ENCODE measurements around the gene DGKB. TPM values are rescaled to one million over a fixed set of nuclear protein-coding genes. Genes with fewer than 3 reads are reported as not detected.

The DGKB gene
- polyA plus RNA-seq, 1 donor (not counting 4 experiments of a cell fraction or from before 2014, with no cell fraction given) = 0.01 TPM

GRCh38 chr7:14936554-14936953 is 34.0 kb upstream of the DGKB start:
- no peak overlapping the region for H3K9ac ChIP-seq (ENCODE audit: control insufficient read depth, extremely low read depth, insufficient read depth, low read length)
- FAIRE-seq = no peak
- dilution Hi-C loops (cut with MboI; ENCODE audit: extremely low pct_ligation_motif_present, low sequenced_read_pairs) = no loop called here
- no peak overlapping the region for H3K4me3 ChIP-seq (ENCODE audit: control insufficient read depth in 2 of 3, extremely low read depth in 1 of 3, insufficient read depth in 2 of 3, low read depth in 1 of 3, low read length in 3 of 3)
- H3K9me3 ChIP-seq (ENCODE audit: control insufficient read depth, low read depth, low read length) = no peaks in the 10 kb centered on the region
- H3K9me1 ChIP-seq (ENCODE audit: control insufficient read depth, extremely low read depth, insufficient read depth, low read length) = no peaks in the 10 kb centered on the region
- no peaks in the 10 kb centered on the region for H4K20me1 ChIP-seq (ENCODE audit: control insufficient read depth, extremely low read depth, insufficient read depth, low read length)
- H3K4me1 ChIP-seq (ENCODE audit: control insufficient read depth, extremely low read depth, insufficient read depth, low read length) = no peaks in the 10 kb centered on the region
- H3K27me3 ChIP-seq (ENCODE audit: control insufficient read depth, extremely low read depth, insufficient read depth, low read length) = no peaks in the 10 kb centered on the region
- H3K79me2 ChIP-seq (ENCODE audit: control insufficient read depth, insufficient read depth, low read length) = no peaks in the 10 kb centered on the region
- no peak overlapping the region for H3K27ac ChIP-seq (ENCODE audit: control insufficient read depth, insufficient read depth, low read length)
- no peak for TF ChIP-seq EZH2 (IDR thresholded peaks at IDR 0.05; ENCODE audit: low read length)
- no peak for TF ChIP-seq CTCF (optimal IDR thresholded peaks at IDR 0.05 in 1 of 3, IDR thresholded peaks at IDR 0.05 in 1 of 3, conservative IDR thresholded peaks at IDR 0.05 in 1 of 3; ENCODE audit: extremely low read depth in 1 of 3, insufficient read depth in 2 of 3, low read length in 3 of 3)
- no peak for DNase-seq (ENCODE audit: low read depth, low spot score)
- H3K4me2 ChIP-seq (ENCODE audit: control insufficient read depth, extremely low read depth, insufficient read depth, low read depth, low read length) = no peak overlapping the region
- no peaks in the 10 kb centered on the region for H3K36me3 ChIP-seq (ENCODE audit: control insufficient read depth in 2 of 2, extremely low read depth in 1 of 2, insufficient read depth in 2 of 2, low read length in 2 of 2)
- no peak overlapping the region for H2AFZ ChIP-seq (ENCODE audit: control insufficient read depth, low read length)

DNA sequence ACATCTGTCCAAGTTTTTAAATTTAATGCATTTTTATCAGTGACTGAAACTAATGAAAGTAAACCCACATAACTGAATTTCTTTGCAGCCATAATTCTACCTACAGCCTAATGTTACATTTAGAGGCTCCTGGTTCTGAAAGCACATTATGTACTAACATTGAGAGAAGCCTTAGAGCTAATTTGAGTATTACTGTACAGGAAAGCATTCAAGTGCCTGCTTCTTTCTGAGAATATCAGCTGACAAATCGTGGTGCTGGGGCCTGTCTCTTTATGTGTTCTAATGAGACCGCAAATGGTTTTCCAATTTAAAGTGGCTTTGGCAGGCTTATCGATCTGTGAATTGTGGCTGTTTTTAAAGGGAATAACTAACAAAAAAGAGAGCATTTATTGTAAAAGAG is 32.3 kb upstream of the DGKB start:
- no peaks in the 10 kb centered on the region for H3K27me3 ChIP-seq (ENCODE audit: control insufficient read depth, extremely low read depth, insufficient read depth, low read length)
- no peaks in the 10 kb centered on the region for H3K4me1 ChIP-seq (ENCODE audit: control insufficient read depth, extremely low read depth, insufficient read depth, low read length)
- no peak overlapping the region for H2AFZ ChIP-seq (ENCODE audit: control insufficient read depth, low read length)
- H4K20me1 ChIP-seq (ENCODE audit: control insufficient read depth, extremely low read depth, insufficient read depth, low read length) = no peaks in the 10 kb centered on the region
- dilution Hi-C loops (cut with MboI; ENCODE audit: extremely low pct_ligation_motif_present, low sequenced_read_pairs) = no loop called here
- H3K27ac ChIP-seq (ENCODE audit: control insufficient read depth, insufficient read depth, low read length) = no peak overlapping the region
- no peaks in the 10 kb centered on the region for H3K9me1 ChIP-seq (ENCODE audit: control insufficient read depth, extremely low read depth, insufficient read depth, low read length)
- no peak overlapping the region for H3K9ac ChIP-seq (ENCODE audit: control insufficient read depth, extremely low read depth, insufficient read depth, low read length)
- DNase-seq (ENCODE audit: low read depth, low spot score) = no peak
- H3K9me3 ChIP-seq (ENCODE audit: control insufficient read depth, low read depth, low read length) = no peaks in the 10 kb centered on the region
- no peak for TF ChIP-seq CTCF (optimal IDR thresholded peaks at IDR 0.05 in 1 of 3, IDR thresholded peaks at IDR 0.05 in 1 of 3, conservative IDR thresholded peaks at IDR 0.05 in 1 of 3; ENCODE audit: extremely low read depth in 1 of 3, insufficient read depth in 2 of 3, low read length in 3 of 3)
- TF ChIP-seq EZH2 (IDR thresholded peaks at IDR 0.05; ENCODE audit: low read length) = no peak
- H3K36me3 ChIP-seq (ENCODE audit: control insufficient read depth in 2 of 2, extremely low read depth in 1 of 2, insufficient read depth in 2 of 2, low read length in 2 of 2) = no peaks in the 10 kb centered on the region
- FAIRE-seq = no peak
- no peak overlapping the region for H3K4me2 ChIP-seq (ENCODE audit: control insufficient read depth, extremely low read depth, insufficient read depth, low read depth, low read length)
- H3K79me2 ChIP-seq (ENCODE audit: control insufficient read depth, insufficient read depth, low read length) = no peaks in the 10 kb centered on the region
- no peak overlapping the region for H3K4me3 ChIP-seq (ENCODE audit: control insufficient read depth in 2 of 3, extremely low read depth in 1 of 3, insufficient read depth in 2 of 3, low read depth in 1 of 3, low read length in 3 of 3)

All from keratinocyte (primary cell).